ENCODE measurements around the gene BSPH1.
"Not testable (repeated sequence)": the region's sequence is repeated elsewhere in the genome, so short reads cannot be mapped to it uniquely, and the experiment has no call there.

The BSPH1 gene

GRCh38 chr19:47949852-47950521 lies 42.0 kb downstream of the BSPH1 start:
- H3K9me3 ChIP-seq (ENCODE audit: control insufficient read depth in 2 of 2, low read length in 2 of 2); H3K27ac ChIP-seq (ENCODE audit: low read depth in 2 of 2, low read length in 2 of 2); H3K4me3 ChIP-seq (ENCODE audit: low read length in 2 of 2); H3K4me1 ChIP-seq (ENCODE audit: control insufficient read depth in 2 of 2, insufficient read depth in 2 of 2, low read length in 2 of 2); H3K36me3 ChIP-seq (ENCODE audit: control insufficient read depth in 2 of 2, insufficient read depth in 2 of 2, low read length in 2 of 2); H3K27me3 ChIP-seq (ENCODE audit: control insufficient read depth in 2 of 2, insufficient read depth in 2 of 2, low read length in 2 of 2); H3K9ac ChIP-seq (ENCODE audit: low read depth in 1 of 2, low read length in 2 of 2): not testable (repeated sequence)

GRCh38 chr19:47928581-47928980 lies 63.4 kb downstream of the BSPH1 start:
- H3K9me3 ChIP-seq (ENCODE audit: control insufficient read depth in 2 of 2, low read length in 2 of 2); H3K27ac ChIP-seq (ENCODE audit: low read depth in 2 of 2, low read length in 2 of 2); H3K9ac ChIP-seq (ENCODE audit: low read depth in 1 of 2, low read length in 2 of 2); H3K27me3 ChIP-seq (ENCODE audit: control insufficient read depth in 2 of 2, insufficient read depth in 2 of 2, low read length in 2 of 2); H3K4me3 ChIP-seq (ENCODE audit: low read length in 2 of 2); H3K36me3 ChIP-seq (ENCODE audit: control insufficient read depth in 2 of 2, insufficient read depth in 2 of 2, low read length in 2 of 2); H3K4me1 ChIP-seq (ENCODE audit: control insufficient read depth in 2 of 2, insufficient read depth in 2 of 2, low read length in 2 of 2): not testable (repeated sequence)

- H3K27ac ChIP-seq (ENCODE audit: low read depth in 2 of 2, low read length in 2 of 2); H3K27me3 ChIP-seq (ENCODE audit: control insufficient read depth in 2 of 2, insufficient read depth in 2 of 2, low read length in 2 of 2); H3K4me3 ChIP-seq (ENCODE audit: low read length in 2 of 2); H3K36me3 ChIP-seq (ENCODE audit: control insufficient read depth in 2 of 2, insufficient read depth in 2 of 2, low read length in 2 of 2); H3K4me1 ChIP-seq (ENCODE audit: control insufficient read depth in 2 of 2, insufficient read depth in 2 of 2, low read length in 2 of 2); H3K9ac ChIP-seq (ENCODE audit: low read depth in 1 of 2, low read length in 2 of 2); H3K9me3 ChIP-seq (ENCODE audit: control insufficient read depth in 2 of 2, low read length in 2 of 2): not testable (repeated sequence)
Observed at GRCh38 chr19:47920107-47920506, 71.9 kb downstream of the BSPH1 start.
